SK-N-SH (cell line): ENCODE data around the gene SAXO1. TPM values are rescaled to one million over a fixed set of nuclear protein-coding genes. Genes with fewer than 3 reads are reported as not detected.

Source experiments
- CTCF ChIA-PET: fragments of 300-600, 350-600 bp; formaldehyde crosslinking; extraction: SDS; loops from one replicate; lab custom pipeline; 2021; lab: Yijun Ruan, JAX
- POLR2A ChIA-PET: fragments of 350-600 bp; sonication (Branson Sonifier 250); formaldehyde crosslinking; extraction: SDS; loops from one replicate; lab custom pipeline; 2020; ENCODE audit warnings: antibody characterized with exemption, inconsistent platforms; lab: Yijun Ruan, JAX
- DNase-seq: peaks from one replicate; pipeline ENCODE4 v3.0.0; 2012
- H2AFZ ChIP-seq: fragments of 200-600 bp; sonication (generic); 2 replicates; pipeline ENCODE4 v1.8.1; 2016; ENCODE audit warnings: antibody characterized with exemption, mild to moderate bottlenecking, low read depth
- H3F3A ChIP-seq: fragments of 200-600 bp; sonication (generic); replicated peaks from 2 replicates; pipeline ENCODE3; 2016; ENCODE audit warnings: antibody characterized with exemption, mild to moderate bottlenecking; ENCODE audit not compliant: insufficient read depth
- H3K27ac ChIP-seq, 2 experiments: fragments of 200-500 bp in 1 of 2; fragments of 200-600 bp in 1 of 2; sonication (Bioruptor generic) in 1 of 2; sonication (generic), shearing (Covaris generic) in 1 of 2; 2 replicates each; pipeline versions ENCODE4 v1.5.1 to v1.6.1; 2014 to 2016; ENCODE audit warnings: low read depth in 2 of 2, inconsistent platforms in 1 of 2, low read length in 1 of 2, mild to moderate bottlenecking in 1 of 2, mixed read lengths in 1 of 2
- H3K27me3 ChIP-seq: fragments of 200-600 bp; sonication (generic), shearing (Covaris generic); 2 replicates; pipeline ENCODE4 v1.6.1; 2016; ENCODE audit warnings: mixed run types; ENCODE audit not compliant: insufficient read depth
- H3K36me3 ChIP-seq, 2 experiments: fragments of 200-500 bp in 1 of 2; fragments of 200-600 bp in 1 of 2; sonication (Bioruptor generic) in 1 of 2; sonication (generic) in 1 of 2; replicated peaks in 1 of 2; 2 replicates each; pipeline versions ENCODE3 to v1.5.1; 2014 to 2016; ENCODE audit warnings: low read length in 1 of 2, mild to moderate bottlenecking in 1 of 2; ENCODE audit not compliant: insufficient read depth in 2 of 2, control insufficient read depth in 1 of 2
- H3K4me1 ChIP-seq, 2 experiments: fragments of 200-500 bp in 1 of 2; fragments of 200-600 bp in 1 of 2; sonication (Bioruptor generic) in 1 of 2; sonication (generic), shearing (Covaris generic) in 1 of 2; 2 replicates each; pipeline versions ENCODE4 v1.5.1 to v1.6.1; 2014 to 2016; ENCODE audit warnings: low read depth in 1 of 2, low read length in 1 of 2, mixed run types in 1 of 2; ENCODE audit not compliant: insufficient read depth in 2 of 2, control insufficient read depth in 1 of 2
- H3K4me2 ChIP-seq: fragments of 200-600 bp; sonication (generic), shearing (Covaris generic); 2 replicates; pipeline ENCODE4 v1.6.1; 2017; ENCODE audit warnings: mixed run types
- H3K4me3 ChIP-seq, 2 experiments: fragments of 200-500 bp in 1 of 2; fragments of 200-600 bp in 1 of 2; sonication (Bioruptor generic) in 1 of 2; sonication (generic), shearing (Covaris generic) in 1 of 2; 2 replicates each; pipeline versions ENCODE4 v1.5.1 to v1.8.1; 2014 to 2016; ENCODE audit warnings: low read depth in 2 of 2, inconsistent platforms in 1 of 2, low read length in 1 of 2, mild to moderate bottlenecking in 1 of 2, mixed read lengths in 1 of 2, moderate library complexity in 1 of 2
- H3K79me2 ChIP-seq: fragments of 200-600 bp; sonication (generic); 2 replicates; pipeline ENCODE4 v1.8.1; 2017; ENCODE audit warnings: mild to moderate bottlenecking; ENCODE audit not compliant: insufficient read depth
- H3K9ac ChIP-seq: fragments of 200-600 bp; sonication (generic); 2 replicates; pipeline ENCODE4 v1.6.1; 2017; ENCODE audit warnings: mixed run types
- H3K9me2 ChIP-seq: fragments of 200-600 bp; sonication (generic); 2 replicates; pipeline ENCODE4 v1.6.1; 2017; ENCODE audit warnings: mixed run types
- H3K9me3 ChIP-seq: fragments of 200-600 bp; sonication (generic); 2 replicates; pipeline ENCODE4 v1.6.1; 2017; ENCODE audit warnings: mixed run types, mild to moderate bottlenecking, moderate library complexity
- H4K20me1 ChIP-seq: fragments of 200-600 bp; sonication (generic); 2 replicates; pipeline ENCODE4 v1.6.1; 2017; ENCODE audit warnings: mild to moderate bottlenecking, mixed run types; ENCODE audit not compliant: insufficient read depth
- CHD2 ChIP-seq: fragments of 150-350 bp; IDR thresholded peaks from 2 replicates; pipeline ENCODE4 v1.6.1; 2018; ENCODE audit warnings: low read length; ENCODE audit not compliant: partially characterized antibody
- CTCF ChIP-seq: fragments of 200-600 bp; sonication (generic); IDR thresholded peaks from 2 replicates; pipeline ENCODE4 v1.6.1; 2017; ENCODE audit warnings: antibody characterized with exemption, mild to moderate bottlenecking, moderate library complexity
- FOSL2 ChIP-seq: IDR thresholded peaks from 2 replicates; pipeline ENCODE4 v1.4.0; 2012; ENCODE audit warnings: low read depth, mild to moderate bottlenecking, moderate library complexity, borderline replicate concordance
- FOXJ3 ChIP-seq: sonication (generic); formaldehyde crosslinking; IDR thresholded peaks from 2 replicates; pipeline ENCODE4 v1.5.1; 2020; ENCODE audit warnings: mild to moderate bottlenecking, missing genetic modification reagents
- FOXM1 ChIP-seq: IDR thresholded peaks from 2 replicates; pipeline ENCODE4 v1.4.0; 2012; ENCODE audit warnings: low read depth, mild to moderate bottlenecking
- GATA2 ChIP-seq: sonication (generic); formaldehyde crosslinking; IDR thresholded peaks from 2 replicates; pipeline ENCODE4 v1.5.0; 2020; ENCODE audit warnings: mild to moderate bottlenecking, missing genetic modification reagents
- IRF3 ChIP-seq: fragments of 150-350 bp; IDR thresholded peaks from 2 replicates; pipeline ENCODE4 v1.6.1; 2016; ENCODE audit warnings: mild to moderate bottlenecking, low read depth, low read length
- JUND ChIP-seq: IDR thresholded peaks from 2 replicates; pipeline ENCODE4 v1.4.0; 2012
- MXI1 ChIP-seq: IDR thresholded peaks from 2 replicates; pipeline ENCODE4 v1.6.1; 2012; ENCODE audit warnings: mild to moderate bottlenecking, low read depth, low read length, improper control_type of control experiment
- NRF1 ChIP-seq: IDR thresholded peaks from 2 replicates; pipeline ENCODE4 v1.6.1; 2012; ENCODE audit warnings: low read depth, mild to moderate bottlenecking, low read length
- POLR2AphosphoS5 ChIP-seq: IDR thresholded peaks from 2 replicates; pipeline ENCODE4 v1.6.1; 2012; ENCODE audit warnings: low read depth, low read length
- REST ChIP-seq: IDR thresholded peaks from 2 replicates; pipeline ENCODE4 v1.6.1; 2012; ENCODE audit warnings: mild to moderate bottlenecking, low read depth, low read length, moderate library complexity
- RFX5 ChIP-seq: IDR thresholded peaks from 2 replicates; pipeline ENCODE4 v1.6.1; 2012; ENCODE audit warnings: mild to moderate bottlenecking, improper control_type of control experiment, low read length
- RXRA ChIP-seq: IDR thresholded peaks from 2 replicates; pipeline ENCODE4 v1.4.0; 2012; ENCODE audit warnings: low read depth, mild to moderate bottlenecking, borderline replicate concordance
- TCF12 ChIP-seq: IDR thresholded peaks from 2 replicates; pipeline ENCODE4 v1.4.0; 2012
- ZBTB33 ChIP-seq: IDR thresholded peaks from 2 replicates; pipeline ENCODE4 v1.4.0; 2012; ENCODE audit warnings: low read depth, borderline replicate concordance
- WGBS: methylation state at CpG from one replicate; pipeline ENCODE4 v1.1.6; 2017; ENCODE audit warnings: low lambda C conversion rate; 5-methylcytosine and 5-hydroxymethylcytosine counted together
- polyA plus RNA-seq, 3 experiments: library from polyadenylated mRNA; depleted of rRNA; stranded (reverse); fragments of >200 nt; gene quantifications; 2 replicates each; pipeline ENCODE4 v1.2.3, GENCODE V29; 2012
- TF ChIP-seq, protein P1 (sequence below): IDR thresholded peaks from 2 replicates; pipeline ENCODE4 v1.4.0; 2012; ENCODE audit warnings: low read depth
- TF ChIP-seq, protein P2 (sequence below): IDR thresholded peaks from 2 replicates; pipeline ENCODE4; 2012
- TF ChIP-seq, protein P3 (sequence below): IDR thresholded peaks from 2 replicates; pipeline ENCODE4 v1.4.0; 2012; ENCODE audit warnings: low read depth, borderline replicate concordance
- TF ChIP-seq, protein P4 (sequence below): fragments of 150-350 bp; IDR thresholded peaks from 2 replicates; pipeline ENCODE4 v1.6.1; 2017; ENCODE audit warnings: antibody characterized with exemption, low read length, low read depth, borderline replicate concordance

The SAXO1 gene
- polyA plus RNA-seq, 1 of the 3 experiments (the other 2 are of a cell fraction), result 0.03 TPM

- H3K36me3 ChIP-seq, result no peaks in the 10 kb centered on the region
- H2AFZ ChIP-seq, result no peak overlapping the region
- POLR2A ChIA-PET, result no interaction called here
- TF ChIP-seq, protein P1, sequence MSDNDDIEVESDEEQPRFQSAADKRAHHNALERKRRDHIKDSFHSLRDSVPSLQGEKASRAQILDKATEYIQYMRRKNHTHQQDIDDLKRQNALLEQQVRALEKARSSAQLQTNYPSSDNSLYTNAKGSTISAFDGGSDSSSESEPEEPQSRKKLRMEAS, result no peak
- TF ChIP-seq CTCF (no peak), RFX5 (no peak), JUND (no peak), REST (no peak), POLR2AphosphoS5 (no peak), FOSL2 (no peak), IRF3 (no peak), TCF12 (no peak), NRF1 (no peak), FOXJ3 (no peak), MXI1 (no peak), ZBTB33 (no peak), CHD2 (no peak), RXRA (no peak), FOXM1 (no peak), GATA2 (no peak)
- TF ChIP-seq, protein P2, sequence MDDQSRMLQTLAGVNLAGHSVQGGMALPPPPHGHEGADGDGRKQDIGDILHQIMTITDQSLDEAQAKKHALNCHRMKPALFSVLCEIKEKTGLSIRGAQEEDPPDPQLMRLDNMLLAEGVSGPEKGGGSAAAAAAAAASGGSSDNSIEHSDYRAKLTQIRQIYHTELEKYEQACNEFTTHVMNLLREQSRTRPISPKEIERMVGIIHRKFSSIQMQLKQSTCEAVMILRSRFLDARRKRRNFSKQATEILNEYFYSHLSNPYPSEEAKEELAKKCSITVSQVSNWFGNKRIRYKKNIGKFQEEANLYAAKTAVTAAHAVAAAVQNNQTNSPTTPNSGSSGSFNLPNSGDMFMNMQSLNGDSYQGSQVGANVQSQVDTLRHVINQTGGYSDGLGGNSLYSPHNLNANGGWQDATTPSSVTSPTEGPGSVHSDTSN, result no peak
- TF ChIP-seq, protein P3, sequence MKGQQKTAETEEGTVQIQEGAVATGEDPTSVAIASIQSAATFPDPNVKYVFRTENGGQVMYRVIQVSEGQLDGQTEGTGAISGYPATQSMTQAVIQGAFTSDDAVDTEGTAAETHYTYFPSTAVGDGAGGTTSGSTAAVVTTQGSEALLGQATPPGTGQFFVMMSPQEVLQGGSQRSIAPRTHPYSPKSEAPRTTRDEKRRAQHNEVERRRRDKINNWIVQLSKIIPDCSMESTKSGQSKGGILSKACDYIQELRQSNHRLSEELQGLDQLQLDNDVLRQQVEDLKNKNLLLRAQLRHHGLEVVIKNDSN, result no peak
- TF ChIP-seq, protein P4, sequence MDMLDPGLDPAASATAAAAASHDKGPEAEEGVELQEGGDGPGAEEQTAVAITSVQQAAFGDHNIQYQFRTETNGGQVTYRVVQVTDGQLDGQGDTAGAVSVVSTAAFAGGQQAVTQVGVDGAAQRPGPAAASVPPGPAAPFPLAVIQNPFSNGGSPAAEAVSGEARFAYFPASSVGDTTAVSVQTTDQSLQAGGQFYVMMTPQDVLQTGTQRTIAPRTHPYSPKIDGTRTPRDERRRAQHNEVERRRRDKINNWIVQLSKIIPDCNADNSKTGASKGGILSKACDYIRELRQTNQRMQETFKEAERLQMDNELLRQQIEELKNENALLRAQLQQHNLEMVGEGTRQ, result no peak
- DNase-seq, result no peak
- H3K27me3 ChIP-seq, result no peaks in the 10 kb centered on the region
- H3F3A ChIP-seq, result no peaks in the 10 kb centered on the region
- 80% methylated on average over 7 of the region's 7 CpGs for WGBS
- H3K9me3 ChIP-seq, result no peaks in the 10 kb centered on the region
- no peak overlapping the region for H3K27ac ChIP-seq
- no peak overlapping the region for H3K9ac ChIP-seq
- no peak overlapping the region for H3K4me3 ChIP-seq
- H3K9me2 ChIP-seq, result no peaks in the 10 kb centered on the region
- peaks cover 7 to 10% of the 10 kb centered on the region in 2 experiments; a peak in 2 of 4 replicates for H3K4me1 ChIP-seq
- no peak overlapping the region for H3K4me2 ChIP-seq
- no peaks in the 10 kb centered on the region for H4K20me1 ChIP-seq
- H3K79me2 ChIP-seq, result no peaks in the 10 kb centered on the region
- CTCF ChIA-PET, result no interaction called here
Observed at GRCh38 chr9:18921366-18922075, 111.5 kb downstream of the SAXO1 start.
